DND-41 (cell line): ENCODE data around the gene OCIAD2.
"Not testable (repeated sequence)": the region's sequence is repeated elsewhere in the genome, so short reads cannot be mapped to it uniquely, and the experiment has no call there.

Experiments used
- ATAC-seq: fragments of 200-7000 bp; cut with Tn5 transposase; 3 replicates; pipeline ENCODE4 v1.9.1; 2021; ENCODE audit warnings: low read depth; ENCODE audit not compliant: insufficient read depth
- DNase-seq: peaks from one replicate; pipeline ENCODE4 v3.0.0-alpha.2; 2020
- H2AFZ ChIP-seq: 2 replicates; pipeline ENCODE4 v1.6.0; 2012; ENCODE audit warnings: low read depth, low read length
- H3K27ac ChIP-seq: 2 replicates; pipeline ENCODE4 v1.5.1; 2012; ENCODE audit warnings: low read length, inconsistent platforms
- H3K27me3 ChIP-seq: fragments of 200-600 bp; sonication (generic); 2 replicates; pipeline ENCODE4 v1.6.0; 2012; ENCODE audit warnings: low read length, mild to moderate bottlenecking, inconsistent platforms; ENCODE audit not compliant: insufficient read depth, poor library complexity
- H3K36me3 ChIP-seq: 2 replicates; pipeline ENCODE4 v1.5.1; 2012; ENCODE audit warnings: low read length, inconsistent platforms; ENCODE audit not compliant: insufficient read depth
- H3K4me1 ChIP-seq: 2 replicates; pipeline ENCODE4 v1.5.1; 2012; ENCODE audit warnings: mild to moderate bottlenecking, low read length; ENCODE audit not compliant: insufficient read depth
- H3K4me2 ChIP-seq: 2 replicates; pipeline ENCODE4 v1.6.0; 2012; ENCODE audit warnings: mild to moderate bottlenecking, moderate library complexity, low read length, inconsistent platforms; ENCODE audit not compliant: insufficient read depth
- H3K4me3 ChIP-seq, 2 experiments: fragments of 200-600 bp in 1 of 2; shearing (Covaris generic) in 1 of 2; 2 replicates each; pipeline ENCODE4 v1.5.1; 2012 to 2016; ENCODE audit warnings: inconsistent platforms in 2 of 2, low read length in 2 of 2, mild to moderate bottlenecking in 2 of 2, low read depth in 1 of 2, moderate library complexity in 1 of 2
- H3K79me2 ChIP-seq: 2 replicates; pipeline ENCODE4 v1.6.0; 2012; ENCODE audit warnings: low read length, inconsistent platforms; ENCODE audit not compliant: insufficient read depth
- H3K9ac ChIP-seq: 2 replicates; pipeline ENCODE4 v1.6.0; 2012; ENCODE audit warnings: low read depth, mild to moderate bottlenecking, inconsistent platforms, low read length, moderate library complexity
- H3K9me3 ChIP-seq: 2 replicates; pipeline ENCODE4 v1.5.1; 2012; ENCODE audit warnings: low read length, moderate library complexity, mild to moderate bottlenecking, inconsistent platforms; ENCODE audit not compliant: insufficient read depth, severe bottlenecking
- H4K20me1 ChIP-seq: 2 replicates; pipeline ENCODE4 v1.6.0; 2012; ENCODE audit warnings: low read length; ENCODE audit not compliant: insufficient read depth
- CTCF ChIP-seq: IDR thresholded peaks from 2 replicates; pipeline ENCODE4 v1.5.1; 2012; ENCODE audit warnings: borderline replicate concordance, low read length, moderate library complexity, mild to moderate bottlenecking; ENCODE audit not compliant: poor library complexity, severe bottlenecking; ENCODE audit errors: extremely low read depth
- EZH2 ChIP-seq: IDR thresholded peaks from 3 replicates; pipeline ENCODE4 v1.6.1; 2012; ENCODE audit warnings: borderline replicate concordance, low read depth, mild to moderate bottlenecking, moderate library complexity, low read length, inconsistent platforms; ENCODE audit not compliant: severe bottlenecking

OCIAD2 gene

GRCh38 chr4:48937033-48937432, 30.5 kb upstream of the OCIAD2 start:
- ATAC-seq (no peak), DNase-seq (no peak)
- Histone ChIP-seq H3K27me3 (peaks cover 4% of the 10 kb centered on the region), H3K4me2 (no peak overlapping the region), H2AFZ (no peak overlapping the region), H3K9me3 (no peaks in the 10 kb centered on the region), H3K36me3 (no peaks in the 10 kb centered on the region), H3K9ac (no peak overlapping the region), H4K20me1 (no peaks in the 10 kb centered on the region), H3K4me1 (no peaks in the 10 kb centered on the region), H3K4me3 (no peak overlapping the region), H3K79me2 (no peaks in the 10 kb centered on the region), H3K27ac (no peak overlapping the region)
- TF ChIP-seq CTCF (no peak), EZH2 (no peak)

GRCh38 chr4:48931459-48931858, 24.9 kb upstream of the OCIAD2 start:
- no peaks in the 10 kb centered on the region for H4K20me1 ChIP-seq
- ATAC-seq (no peak), DNase-seq (no peak)
- no peaks in the 10 kb centered on the region for H3K27me3 ChIP-seq
- no peak overlapping the region for H3K4me3 ChIP-seq
- no peaks in the 10 kb centered on the region for H3K9me3 ChIP-seq
- no peaks in the 10 kb centered on the region for H3K4me1 ChIP-seq
- H2AFZ ChIP-seq, result no peak overlapping the region
- H3K4me2 ChIP-seq, result no peak overlapping the region
- no peaks in the 10 kb centered on the region for H3K36me3 ChIP-seq
- no peak overlapping the region for H3K27ac ChIP-seq
- no peak overlapping the region for H3K9ac ChIP-seq
- no peaks in the 10 kb centered on the region for H3K79me2 ChIP-seq
- no peak for TF ChIP-seq EZH2
- TF ChIP-seq CTCF, result no peak

GRCh38 chr4:48930654-48931053, 24.1 kb upstream of the OCIAD2 start:
- Histone ChIP-seq H3K27me3 (no peaks in the 10 kb centered on the region), H3K36me3 (no peaks in the 10 kb centered on the region), H3K27ac (no peak overlapping the region), H3K4me2 (no peak overlapping the region), H3K79me2 (no peaks in the 10 kb centered on the region), H2AFZ (no peak overlapping the region), H3K4me1 (no peaks in the 10 kb centered on the region), H3K9me3 (no peaks in the 10 kb centered on the region), H4K20me1 (no peaks in the 10 kb centered on the region), H3K4me3 (no peak overlapping the region), H3K9ac (no peak overlapping the region)
- ATAC-seq, result no peak
- no peak for DNase-seq
- TF ChIP-seq CTCF, result no peak

GRCh38 chr4:48924416-48924815, 17.8 kb upstream of the OCIAD2 start:
- Histone ChIP-seq H3K79me2 (no peaks in the 10 kb centered on the region), H4K20me1 (no peaks in the 10 kb centered on the region), H3K4me3 (no peak overlapping the region), H2AFZ (no peak overlapping the region), H3K27ac (no peak overlapping the region), H3K4me2 (no peak overlapping the region), H3K27me3 (no peaks in the 10 kb centered on the region), H3K4me1 (no peaks in the 10 kb centered on the region), H3K9ac (no peak overlapping the region), H3K9me3 (no peaks in the 10 kb centered on the region), H3K36me3 (no peaks in the 10 kb centered on the region)
- DNase-seq (no peak), ATAC-seq (no peak)
- TF ChIP-seq EZH2 (no peak), CTCF (no peak)

GRCh38 chr4:48923065-48923464, 16.5 kb upstream of the OCIAD2 start:
- not testable (repeated sequence) for H4K20me1 ChIP-seq, H3K27me3 ChIP-seq, DNase-seq, ATAC-seq, H3K4me1 ChIP-seq, H2AFZ ChIP-seq, H3K79me2 ChIP-seq, H3K36me3 ChIP-seq, H3K9me3 ChIP-seq, H3K27ac ChIP-seq, H3K4me3 ChIP-seq, H3K4me2 ChIP-seq, H3K9ac ChIP-seq
